Stimulated activated CD8-positive, alpha-beta memory T cell treated with anti-CD3 and anti-CD28 coated beads, Interleukin-4, amount 100 ng/mL, for 48 hours (primary cell): ENCODE data around the gene PRXL2B.
"Not testable (repeated sequence)": the region's sequence is repeated elsewhere in the genome, so short reads cannot be mapped to it uniquely, and the experiment has no call there.

ENCODE experiments used
- DNase-seq: peaks from one replicate; pipeline ENCODE4 v3.0.0-alpha.2; 2020

Gene PRXL2B

DNA sequence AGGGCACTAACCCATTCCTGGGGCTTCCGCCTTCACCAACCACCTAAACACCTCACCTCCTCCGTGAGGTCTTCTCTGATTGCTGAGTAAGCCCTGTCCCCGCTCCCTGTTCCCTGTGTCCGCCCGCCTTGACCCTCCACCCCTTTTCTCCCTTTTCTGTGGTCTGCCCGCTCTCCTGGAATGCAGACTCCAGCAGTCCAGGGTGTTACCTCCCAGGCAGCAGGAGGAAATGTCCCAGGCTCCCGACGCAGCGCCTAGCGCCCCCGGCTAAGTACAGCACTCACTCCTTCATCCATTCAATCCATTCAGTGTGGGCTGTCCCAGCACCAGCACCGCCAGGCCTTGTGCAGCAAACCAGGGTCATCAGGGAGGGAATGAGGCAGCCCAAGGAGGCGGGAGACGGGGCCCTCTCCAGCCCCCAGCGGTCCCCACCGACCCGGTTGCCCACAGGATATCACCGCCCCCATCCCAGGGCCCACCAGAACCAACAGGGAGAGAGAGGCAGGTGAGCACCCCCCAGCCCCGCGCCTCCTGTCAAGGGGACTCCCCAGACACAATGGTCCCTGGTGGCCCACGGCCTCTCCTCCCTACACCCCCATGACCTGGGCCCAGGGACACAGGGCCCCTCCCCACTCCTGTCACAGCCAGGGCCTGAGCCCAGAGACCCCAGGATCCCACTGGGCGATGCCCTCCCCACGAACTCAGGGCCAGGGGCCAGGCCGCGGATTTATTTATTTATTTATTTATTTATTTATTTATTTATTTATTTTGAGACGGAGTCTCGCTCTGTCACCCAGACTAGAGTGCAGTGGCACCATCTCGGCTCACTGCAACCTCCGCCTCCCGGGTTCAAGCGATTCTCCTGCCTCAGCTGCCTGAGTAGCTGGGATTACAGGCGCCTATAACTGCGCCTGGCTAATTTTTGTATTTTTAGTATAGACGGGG is 20.2 kb upstream of the PRXL2B start:
- no peak for DNase-seq

DNA sequence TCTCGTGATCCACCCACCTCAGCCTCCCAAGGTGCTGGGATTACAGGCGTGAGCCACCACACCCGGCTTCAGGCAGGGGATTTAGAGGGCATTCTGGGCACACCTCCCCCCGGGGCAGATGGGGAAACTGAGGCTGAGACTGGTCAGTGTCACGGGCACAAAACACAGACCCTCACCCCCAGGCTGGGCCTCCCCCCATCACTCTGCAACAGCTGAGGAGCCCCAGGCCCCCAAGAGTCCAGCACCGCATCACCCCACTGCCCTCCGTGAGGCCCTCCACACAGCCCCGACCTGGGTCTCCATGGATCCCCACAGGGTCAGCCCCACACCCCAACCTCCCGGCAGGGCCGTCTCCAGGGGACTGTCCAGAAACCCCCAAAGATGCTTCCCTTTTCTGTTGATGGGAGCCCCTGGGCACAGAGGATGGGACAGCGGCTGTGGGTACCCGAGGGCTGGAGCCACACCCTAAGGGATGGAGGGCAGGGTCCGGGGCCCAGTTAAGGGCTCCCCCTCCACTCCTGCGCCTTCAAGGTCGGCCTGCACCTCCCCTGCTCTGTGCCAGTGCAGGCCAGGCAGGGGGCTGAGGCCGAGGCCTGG is 19.4 kb upstream of the PRXL2B start:
- no peak for DNase-seq

DNA sequence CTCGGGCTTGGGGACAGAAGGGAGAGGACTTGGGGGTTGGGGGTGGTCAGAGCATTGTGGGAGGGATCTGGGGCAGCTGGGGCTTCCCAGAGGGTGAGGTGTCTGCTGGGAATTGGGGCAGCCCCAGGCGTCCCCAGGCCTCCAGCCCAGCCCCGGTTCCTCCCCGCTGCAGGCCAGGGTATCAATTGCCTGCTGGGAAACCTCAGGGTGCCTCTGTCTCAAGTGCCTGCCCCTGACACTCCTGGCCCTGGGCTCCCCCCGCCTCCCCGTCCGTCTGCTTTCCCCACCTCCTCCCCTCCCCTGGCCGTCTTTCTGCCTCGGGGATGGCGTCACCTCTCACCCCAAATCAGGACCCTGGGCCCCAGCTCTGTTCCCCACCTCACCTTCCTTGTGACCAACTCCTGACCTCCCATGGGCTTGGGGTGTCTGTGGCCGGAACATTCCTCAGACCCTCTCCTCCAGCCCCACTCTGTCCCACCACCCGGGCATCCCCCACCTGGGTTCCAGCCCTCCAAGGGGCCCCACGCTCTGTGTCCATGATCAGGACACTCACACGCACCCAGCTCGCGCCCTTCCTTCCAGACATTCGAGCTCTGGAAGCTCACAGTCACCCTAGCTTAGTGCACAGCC is 18.3 kb upstream of the PRXL2B start:
- DNase-seq: not testable (repeated sequence)

DNA sequence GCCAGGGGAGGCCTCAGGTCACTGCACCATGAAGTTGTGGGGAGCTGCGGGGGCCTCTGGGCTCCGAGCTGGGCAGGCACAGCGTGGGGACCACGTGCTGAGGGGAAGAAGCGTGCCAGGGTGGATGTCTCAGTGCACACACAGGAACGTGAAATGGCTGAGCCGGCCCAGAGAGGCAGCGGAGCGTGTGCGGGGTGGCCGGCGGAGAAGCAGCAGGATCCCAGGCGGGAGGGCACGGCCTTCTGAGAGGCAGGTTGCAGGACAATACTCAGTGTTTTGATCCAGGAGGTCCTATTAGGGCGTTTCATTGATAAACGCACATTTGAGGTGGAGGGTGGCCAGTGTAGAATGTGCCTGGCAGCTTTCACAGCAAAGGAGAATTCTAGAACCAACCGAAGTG is 17.5 kb upstream of the PRXL2B start:
- no peak for DNase-seq

DNA sequence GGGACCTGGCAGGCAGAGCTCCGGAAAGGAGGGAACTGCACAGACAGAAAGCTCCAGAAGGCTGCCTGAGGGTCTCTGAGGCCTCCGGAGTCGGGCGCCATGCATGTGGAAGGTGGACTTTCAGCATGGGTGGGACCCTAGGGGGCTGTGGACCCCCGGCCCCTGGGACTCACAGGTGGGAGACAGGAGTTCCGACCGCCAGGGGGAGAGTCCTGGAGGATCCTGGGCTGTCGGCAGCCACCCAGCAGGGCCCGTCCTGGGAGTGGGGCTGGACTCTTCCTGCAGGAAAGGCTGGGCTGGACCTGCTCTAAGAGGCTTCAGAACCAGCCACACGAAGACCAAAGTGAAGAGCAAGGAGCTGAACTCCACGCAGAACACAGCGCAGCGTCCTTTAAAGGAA is 16.9 kb upstream of the PRXL2B start:
- DNase-seq: not testable (repeated sequence)

DNA sequence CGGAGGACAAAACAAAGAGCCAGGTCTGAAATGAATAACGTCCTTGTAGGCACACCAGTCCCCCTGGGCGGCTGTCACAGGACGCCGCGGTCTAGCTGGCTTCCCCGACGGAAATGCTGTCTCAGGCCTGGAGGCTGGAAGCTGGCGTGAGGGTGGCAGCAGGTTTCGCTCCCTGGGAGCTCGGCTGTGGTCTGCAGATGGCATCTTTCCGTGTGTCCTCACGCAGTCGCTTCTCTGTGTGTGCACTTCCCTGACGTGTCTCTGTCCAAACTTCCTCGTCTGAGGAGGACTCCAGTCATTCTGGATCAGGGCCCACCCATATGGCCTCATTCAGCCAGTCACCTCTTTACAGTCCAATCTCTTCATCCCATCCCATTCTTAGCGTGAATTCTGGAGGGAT is 16.2 kb upstream of the PRXL2B start:
- DNase-seq: no peak

DNA sequence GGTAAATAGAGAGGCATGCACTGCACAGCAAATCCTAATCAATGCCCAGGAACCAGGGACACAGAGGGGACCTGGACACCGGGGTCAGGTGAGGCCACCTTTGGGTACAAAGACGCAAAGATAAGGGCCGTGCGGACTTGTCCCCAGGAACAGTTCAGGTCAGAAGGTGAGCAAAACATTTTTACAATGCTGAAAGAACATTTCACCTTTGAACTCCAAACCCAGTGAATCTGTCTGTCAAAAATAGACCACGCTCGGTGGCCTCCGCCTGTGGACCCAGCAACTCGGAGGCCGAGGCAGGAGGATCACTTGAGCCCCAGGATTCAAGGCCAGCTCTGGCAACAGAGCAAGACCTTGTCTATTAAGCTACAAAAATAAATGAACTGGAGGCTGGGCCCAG is 15.2 kb upstream of the PRXL2B start:
- no peak for DNase-seq

DNA sequence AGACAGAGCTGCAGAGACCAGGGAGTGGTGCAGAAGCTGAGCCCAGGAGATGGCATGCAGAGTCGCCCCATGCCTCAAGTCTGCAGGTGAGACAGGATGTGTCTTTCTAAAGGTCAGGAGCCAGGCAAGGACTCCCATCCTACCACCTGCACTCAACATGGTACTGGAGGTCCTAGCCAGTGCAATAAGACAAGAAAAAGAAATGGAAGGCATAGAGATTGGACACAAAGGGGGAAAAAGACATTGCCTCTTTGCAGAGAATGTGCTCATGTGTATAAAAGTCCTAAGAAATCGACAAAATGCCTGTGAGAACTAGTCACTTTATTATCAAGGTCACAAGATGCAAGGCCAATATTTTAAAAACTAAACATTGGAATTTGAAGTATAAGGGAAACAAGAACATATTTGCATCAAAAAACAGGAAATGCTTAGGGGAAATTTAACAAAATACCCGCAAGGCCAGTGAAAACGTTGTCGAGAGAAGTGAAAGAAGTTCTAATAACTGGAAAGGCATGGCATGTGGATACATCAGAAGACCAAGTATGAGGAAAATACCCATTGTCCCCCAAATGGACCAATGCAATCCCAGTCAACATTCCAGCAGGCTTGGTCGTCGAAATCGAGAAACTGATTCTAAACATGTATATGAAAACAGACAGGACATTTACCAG is 13.2 kb upstream of the PRXL2B start:
- no peak for DNase-seq

DNA sequence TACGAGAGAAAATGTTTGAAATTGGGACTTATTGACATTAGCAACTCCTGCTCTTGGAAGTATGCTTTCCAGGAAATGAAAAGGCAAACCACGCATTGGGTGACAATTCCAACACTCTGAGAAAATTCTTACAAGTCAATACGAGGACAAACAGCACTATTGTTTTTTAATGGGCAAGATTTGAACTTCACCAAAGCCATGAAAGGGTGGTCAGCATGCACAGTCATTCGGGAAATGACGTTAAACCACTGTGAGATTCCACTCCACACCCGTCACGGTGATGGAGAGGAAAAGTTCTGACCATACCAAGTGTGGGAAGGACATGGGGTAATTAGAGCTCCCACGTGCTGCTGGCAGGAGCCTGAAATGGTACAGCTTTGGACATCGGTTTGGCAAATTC is 12.2 kb upstream of the PRXL2B start:
- DNase-seq: no peak

DNA sequence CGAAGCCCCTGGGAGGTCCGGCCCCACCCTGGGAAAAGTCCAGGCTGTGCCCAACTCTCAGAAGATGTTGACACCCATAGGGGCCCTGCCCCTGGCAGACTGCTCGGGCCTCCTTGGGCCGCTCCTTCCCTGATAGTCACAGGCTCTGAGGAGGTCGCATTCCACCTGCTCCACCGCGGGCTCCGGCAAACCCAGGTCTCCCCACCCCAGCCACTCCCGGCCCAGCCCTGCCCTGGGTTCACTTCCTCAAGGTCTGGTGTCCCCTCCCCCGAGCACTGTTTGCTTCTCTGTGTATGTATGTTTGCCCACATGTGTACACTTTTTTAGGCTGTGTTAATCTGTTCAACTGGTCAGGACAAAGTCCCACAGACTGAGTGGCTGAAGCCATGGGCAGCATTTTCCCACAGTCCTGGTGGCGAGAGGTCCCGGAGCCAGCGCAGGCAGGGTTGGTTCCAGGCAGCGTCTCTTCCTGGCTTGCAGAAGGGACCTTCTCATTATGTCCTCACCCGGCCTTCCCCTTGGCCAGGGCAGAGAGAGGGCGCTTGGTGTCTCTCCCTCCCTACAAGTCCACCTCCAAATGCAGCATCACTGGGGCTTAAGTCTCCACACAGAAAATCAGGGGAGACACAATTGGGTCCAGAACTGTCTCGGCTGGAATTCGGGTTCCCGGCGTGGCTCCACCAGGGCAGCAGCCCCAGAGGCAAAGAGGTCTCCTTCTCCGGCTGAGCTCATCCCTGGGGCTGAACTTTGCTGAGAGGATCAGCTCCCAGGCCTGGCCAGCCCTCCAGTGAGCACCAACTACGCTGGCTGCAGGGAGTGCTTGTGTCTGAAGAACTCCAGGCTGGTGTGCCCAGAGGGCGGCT is 10.5 kb upstream of the PRXL2B start:
- DNase-seq: no peak

DNA sequence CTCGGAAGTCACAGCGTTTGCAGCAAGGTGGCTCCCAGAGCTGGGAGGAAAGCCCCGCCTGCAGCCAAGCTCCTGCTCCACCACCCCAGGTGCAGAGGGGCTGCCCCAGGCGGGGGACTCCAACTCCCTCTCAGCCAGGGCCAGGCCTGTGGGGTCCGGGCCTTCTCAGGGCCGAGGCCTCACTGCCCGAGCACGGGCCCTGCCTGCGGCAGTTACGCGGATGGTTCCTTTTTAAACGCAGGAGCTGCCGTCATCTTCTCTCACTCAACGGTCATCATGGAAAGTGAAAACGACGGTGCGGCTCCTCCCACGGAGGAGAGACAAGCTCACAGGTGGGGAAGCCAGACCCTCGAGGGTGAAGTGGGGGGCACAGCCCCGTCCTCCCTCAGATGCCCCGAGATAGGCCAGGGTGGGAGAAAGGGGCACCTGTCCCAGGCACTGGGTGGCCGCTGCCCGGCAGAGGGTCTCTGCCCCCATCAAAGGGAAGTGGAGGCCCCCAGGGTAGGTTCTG is 9.0 kb upstream of the PRXL2B start:
- peak; percentile 57 for DNase-seq

DNA sequence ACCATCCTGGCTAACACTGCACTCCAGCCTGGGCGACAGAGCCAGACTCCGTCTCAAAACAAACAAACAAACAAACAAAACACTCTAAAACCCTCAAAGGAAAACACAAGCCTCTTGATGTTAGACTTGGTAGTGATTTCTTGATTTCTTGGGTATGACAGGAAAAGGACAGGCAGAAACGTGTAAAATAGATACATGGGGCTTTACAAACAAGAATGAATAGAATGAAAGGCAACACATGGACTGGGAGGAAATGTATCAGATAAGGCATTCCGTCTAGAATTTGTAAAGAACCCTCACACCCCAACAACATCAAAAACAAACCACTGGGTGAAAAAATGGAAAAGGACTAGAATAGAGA is 7.8 kb upstream of the PRXL2B start:
- no peak for DNase-seq

DNA sequence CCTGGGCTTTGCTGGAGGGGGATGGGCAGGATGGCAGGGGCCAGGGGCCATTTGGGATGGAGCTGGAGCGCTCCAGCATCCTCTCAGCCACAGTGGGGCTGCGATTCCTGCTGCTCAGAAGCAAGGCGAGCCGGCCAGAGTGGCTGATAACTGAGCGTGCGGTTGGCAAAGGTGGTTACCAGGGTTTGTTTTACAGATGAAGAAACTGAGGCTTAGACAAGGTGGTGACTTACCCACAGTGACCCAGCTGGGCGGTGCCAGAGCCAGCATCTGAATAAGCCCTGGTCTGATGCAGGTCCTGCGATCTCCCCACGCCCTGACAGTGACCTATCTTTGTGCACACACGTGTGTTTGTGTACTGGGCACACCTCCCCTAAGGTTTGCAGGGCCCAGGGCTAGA is 5.9 kb upstream of the PRXL2B start:
- DNase-seq: no peak

DNA sequence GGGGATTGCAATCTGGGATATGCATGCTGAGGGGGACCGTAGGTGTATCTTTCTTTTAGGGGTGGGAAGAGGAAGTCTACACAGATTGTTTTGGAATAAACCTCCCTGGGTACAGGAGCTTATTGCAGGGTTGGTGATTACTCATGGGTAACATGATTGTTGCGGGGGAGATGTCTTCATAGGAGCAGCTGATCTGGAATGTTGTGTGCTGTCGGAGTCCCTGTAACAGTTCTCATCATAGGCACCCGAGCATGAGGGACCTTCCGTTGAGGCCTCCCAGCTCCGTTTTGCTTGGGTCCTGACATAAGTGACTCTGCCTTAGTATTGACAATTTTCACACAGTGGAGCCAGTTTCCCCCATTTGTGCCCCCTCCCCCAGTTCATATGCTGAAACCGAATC is 4.2 kb upstream of the PRXL2B start:
- no peak for DNase-seq

DNA sequence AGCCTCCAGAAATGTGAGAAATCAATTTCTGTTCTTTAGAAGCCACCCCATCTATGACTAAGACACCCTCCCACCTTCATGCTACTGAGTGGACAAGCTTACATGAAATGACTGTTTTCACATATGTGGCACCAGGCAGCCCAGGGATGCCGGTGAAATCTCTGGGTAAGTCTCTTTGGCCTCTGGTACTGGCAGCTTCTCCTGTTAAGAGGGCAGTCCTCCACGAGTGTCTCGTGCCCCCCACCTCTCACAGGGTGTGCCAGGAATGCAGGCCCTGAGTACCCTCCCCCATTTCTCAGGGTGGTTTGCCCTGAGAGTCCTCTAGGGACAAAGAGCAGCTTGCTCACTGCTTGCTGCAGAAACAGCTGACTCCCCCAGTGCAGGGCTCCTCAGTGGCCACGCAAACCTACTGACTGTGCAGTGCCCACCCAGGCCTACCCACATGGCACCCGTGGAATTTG is 3.2 kb upstream of the PRXL2B start:
- DNase-seq: peak; percentile 41

DNA sequence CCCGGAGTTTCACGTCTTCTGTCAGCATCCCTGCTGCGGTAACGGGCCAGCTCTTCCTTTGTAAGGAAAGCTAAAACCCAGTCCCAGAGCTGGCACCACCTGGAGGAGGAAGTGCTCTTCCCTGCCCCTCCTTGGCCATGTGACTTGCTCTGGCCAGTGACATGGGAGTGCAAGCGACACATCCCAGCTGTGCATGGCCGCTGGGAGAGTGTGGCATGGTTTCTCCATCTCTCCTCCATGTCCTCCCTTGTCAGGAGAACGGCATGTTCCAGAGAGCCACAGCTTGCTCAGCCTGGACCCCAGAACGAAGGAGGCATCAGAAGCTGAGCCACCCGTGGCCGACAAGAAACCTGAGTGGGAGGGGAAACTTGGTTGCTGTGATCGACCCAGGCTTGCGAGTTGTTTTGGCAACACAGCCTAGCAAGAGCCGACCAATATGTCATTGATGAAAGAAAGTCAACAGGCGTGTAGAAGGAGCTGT is 2.7 kb upstream of the PRXL2B start:
- peak; percentile 41 for DNase-seq

DNA sequence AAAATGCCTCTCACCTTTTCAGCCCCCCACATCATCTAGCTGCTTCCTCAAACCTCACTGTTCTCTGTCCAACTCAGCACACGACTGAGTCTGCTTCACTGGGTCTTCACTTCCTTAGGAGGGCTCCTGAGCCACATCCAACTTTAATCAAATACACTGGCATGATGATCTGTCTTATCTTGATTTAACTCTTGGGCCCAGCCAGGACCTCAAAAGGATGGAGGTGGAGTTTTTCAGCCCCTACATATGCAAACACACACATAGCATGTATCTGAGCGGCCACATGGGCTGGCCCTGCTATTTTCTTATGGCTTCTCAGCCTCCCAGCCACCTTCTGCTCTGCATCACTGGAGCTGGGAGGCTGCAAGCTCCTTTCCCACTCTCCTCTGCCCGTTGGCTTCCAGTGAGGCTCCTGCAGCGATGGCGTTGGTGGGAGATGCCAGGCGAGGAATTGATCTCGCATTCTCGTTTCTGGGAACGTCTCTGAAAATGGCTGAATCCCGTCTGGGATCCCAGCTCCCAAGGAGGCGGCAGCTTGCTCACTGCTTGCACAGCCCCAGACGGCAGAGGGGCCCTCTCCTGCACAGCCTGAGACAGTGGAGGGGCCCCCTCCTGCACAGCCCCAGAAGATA is 1.8 kb upstream of the PRXL2B start:
- DNase-seq: peak; percentile 34

DNA sequence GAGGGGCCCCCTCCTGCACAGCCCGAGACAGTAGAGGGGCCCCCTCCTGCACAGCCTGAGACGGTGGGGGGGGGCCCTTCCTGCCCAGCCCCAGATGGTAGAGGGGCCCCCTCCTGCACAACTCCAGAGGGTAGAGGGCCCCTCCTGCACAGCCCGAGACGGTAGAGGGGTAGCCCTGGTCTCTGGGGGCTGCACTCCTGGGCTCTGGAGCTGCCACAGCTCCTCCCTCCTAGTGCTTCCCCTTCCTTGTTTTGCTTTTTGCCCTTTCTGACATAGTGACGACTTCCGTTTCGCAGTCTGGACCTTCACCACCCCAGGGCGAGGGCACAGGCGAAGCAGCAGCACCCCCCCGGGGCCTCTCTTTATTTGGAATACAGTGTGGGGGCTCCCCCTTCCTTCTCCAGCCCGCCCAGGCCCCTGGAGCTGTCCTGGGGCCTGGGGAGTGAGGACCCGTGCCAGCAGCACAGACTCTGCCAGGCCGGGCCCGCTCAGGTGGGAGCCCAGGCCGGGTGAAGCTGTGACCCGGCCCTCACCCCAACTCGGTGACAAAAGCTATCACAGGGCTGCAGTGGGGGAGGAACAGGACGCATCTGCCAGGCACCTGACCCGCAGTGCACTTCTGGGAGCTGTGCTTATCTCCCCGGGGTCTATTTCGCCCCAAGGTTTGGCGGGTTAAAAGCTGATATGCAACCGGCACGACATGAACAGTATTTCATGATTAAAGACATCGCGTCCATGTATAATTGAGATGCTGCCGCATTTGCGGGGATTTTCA is 1.1 kb upstream of the PRXL2B start:
- peak; percentile 78 for DNase-seq

DNA sequence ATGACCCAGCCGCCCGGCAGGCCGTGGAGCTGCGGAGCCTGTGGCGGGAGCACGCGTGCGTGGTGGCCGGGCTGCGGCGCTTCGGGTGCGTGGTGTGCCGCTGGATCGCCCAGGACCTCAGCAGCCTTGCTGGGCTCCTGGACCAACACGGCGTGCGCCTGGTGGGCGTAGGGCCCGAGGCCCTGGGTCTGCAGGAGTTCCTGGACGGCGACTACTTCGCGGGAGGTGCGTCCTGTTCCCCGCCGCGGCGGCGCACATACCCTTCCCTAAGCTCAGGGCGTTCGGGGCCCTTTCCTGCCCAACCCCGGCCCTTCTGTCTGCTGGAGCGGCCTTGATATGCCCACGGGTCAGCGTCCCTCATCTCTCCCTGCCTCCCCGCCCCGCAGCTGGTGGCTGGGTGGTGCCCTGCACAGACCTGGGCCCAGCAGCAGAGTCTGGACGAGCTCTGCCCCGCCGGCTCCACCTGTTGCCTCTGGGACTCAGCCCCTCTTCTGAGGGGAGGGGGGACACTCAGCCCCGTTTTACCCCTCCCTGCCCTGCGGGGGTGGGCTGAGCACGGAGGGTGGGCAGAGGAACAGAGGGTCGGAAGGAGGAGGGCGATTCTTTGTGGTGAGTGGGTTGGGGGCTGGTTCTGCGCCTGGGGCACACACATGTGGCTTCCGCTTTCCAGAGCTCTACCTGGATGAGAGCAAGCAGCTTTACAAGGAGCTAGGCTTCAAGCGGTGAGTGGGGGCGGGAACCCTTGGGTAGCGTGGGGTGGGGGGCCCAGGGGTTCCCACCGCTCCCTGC is 688 bp downstream of the PRXL2B start:
- DNase-seq: peak; percentile 48
